Measurements from ENCODE around the gene CNPPD1.
"Not testable (repeated sequence)": the region's sequence is repeated elsewhere in the genome, so short reads cannot be mapped to it uniquely, and the experiment has no call there.

The CNPPD1 gene

DNA sequence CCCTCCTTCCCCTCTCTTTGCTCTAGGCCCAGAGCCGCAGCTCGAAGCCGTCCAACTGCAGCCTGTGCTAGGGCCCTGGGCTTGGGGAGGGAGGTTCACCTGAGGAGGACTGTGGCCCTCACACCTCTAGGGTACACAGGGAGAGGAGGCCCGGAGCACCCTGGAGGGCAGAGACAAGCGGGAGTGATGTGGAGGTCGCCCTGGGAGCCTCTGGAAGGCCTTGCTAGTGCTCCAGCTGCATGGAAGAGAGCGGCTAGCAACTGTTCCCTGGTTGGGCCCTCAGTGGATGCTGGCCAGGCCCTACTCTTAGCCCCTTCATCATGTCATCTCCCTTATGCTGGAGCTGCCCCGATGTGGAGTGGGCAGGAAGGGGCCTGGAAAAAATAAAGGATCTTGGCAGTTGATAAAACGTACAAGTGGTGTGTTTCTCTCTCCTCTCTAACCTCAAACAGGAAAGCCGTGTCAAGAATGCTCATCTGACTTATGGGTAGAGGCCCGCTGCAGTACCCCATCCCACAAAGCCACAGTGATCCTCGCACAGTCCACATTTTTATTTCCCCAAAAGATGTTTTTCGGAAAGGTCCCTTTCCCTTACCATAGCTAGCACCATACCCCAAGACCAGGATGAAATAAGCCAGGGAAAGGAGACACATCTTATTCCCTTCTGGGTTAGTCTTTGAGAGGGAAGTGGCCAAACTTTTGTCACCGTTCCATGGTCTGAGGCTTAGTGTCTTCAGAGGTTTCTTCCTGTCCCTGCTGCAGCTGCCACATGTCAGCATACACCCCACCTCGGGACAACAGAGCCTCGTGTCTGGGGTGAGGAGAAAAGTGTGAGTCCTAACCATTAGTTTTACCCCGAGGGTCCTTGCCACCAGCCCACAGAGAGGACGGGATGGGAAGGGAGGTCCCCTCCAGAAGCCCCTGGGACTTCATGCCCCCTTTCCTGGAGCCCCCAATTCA lies 32.8 kb upstream of the CNPPD1 start:
- in situ Hi-C loops (cut with HindIII; ENCODE audit: low sequenced_read_pairs): no loop called here

DNA sequence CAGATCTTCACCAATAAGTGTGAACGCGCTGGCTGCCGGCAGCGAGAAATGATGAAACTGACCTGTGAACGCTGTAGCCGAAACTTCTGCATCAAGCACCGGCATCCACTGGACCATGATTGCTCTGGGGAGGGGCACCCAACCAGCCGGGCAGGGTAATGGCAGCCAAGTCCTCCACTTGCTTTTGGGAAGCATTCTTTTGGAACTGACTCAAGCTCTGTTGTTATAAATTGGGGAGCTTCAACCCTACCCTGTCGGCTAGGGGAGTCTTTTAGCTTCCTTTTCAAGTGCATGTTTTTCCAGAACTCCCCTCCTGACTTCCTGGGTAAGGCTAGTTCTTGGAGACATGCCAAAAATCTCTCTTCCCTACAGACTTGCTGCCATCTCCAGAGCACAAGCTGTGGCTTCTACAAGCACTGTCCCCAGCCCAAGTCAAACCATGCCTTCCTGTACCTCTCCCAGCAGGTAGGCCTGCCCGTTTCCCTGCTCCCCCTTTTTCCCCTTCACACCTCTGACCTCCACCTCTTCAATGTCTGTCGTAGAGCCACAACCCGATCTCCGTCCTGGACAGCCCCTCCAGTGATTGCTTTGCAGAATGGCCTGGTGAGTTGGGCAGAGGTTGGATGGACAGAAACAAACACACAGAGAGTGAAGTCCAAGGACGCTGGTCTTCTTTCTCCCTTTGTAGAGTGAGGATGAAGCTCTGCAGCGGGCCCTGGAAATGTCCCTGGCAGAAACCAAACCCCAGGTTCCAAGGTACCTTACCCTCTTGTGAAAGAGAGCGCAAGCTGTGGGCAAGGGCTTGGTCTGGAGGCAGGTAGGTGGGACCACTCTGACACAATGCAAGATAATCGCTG lies 31.4 kb upstream of the CNPPD1 start:
- in situ Hi-C loops (cut with HindIII; ENCODE audit: low sequenced_read_pairs): no loop called here

DNA sequence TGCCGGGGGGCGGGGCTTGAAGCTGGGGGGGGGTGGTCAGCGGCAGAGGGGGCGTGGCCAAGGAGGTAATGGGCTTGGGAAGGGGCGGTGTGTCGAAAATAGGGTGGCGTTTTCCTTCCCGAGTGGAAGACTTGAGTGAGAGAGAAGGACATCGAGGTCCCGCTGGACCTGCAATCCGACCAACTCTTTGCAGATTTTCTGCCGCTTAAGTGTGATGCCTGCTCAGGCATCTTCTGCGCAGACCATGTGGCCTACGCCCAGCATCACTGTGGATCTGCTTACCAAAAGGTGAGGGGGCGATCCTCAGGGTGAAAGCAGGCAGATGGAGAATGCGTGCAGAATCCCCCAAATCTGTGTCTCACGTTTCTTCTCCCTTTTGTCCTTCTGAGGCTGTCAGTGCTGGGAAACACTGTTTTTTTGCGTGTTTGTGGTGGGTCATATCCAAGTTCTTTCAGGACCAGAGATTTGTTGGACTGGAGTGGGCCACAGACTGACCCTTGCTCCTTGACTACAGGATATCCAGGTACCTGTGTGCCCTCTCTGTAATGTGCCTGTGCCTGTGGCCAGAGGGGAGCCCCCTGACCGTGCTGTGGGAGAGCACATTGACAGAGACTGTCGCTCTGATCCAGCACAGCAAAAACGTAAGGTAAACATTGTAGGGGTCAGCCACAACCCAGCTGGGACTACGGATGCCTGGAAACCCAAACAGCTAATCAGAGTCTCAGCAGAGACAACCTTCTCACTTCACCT lies 30.6 kb upstream of the CNPPD1 start:
- in situ Hi-C loops (cut with HindIII; ENCODE audit: low sequenced_read_pairs): no loop called here

DNA sequence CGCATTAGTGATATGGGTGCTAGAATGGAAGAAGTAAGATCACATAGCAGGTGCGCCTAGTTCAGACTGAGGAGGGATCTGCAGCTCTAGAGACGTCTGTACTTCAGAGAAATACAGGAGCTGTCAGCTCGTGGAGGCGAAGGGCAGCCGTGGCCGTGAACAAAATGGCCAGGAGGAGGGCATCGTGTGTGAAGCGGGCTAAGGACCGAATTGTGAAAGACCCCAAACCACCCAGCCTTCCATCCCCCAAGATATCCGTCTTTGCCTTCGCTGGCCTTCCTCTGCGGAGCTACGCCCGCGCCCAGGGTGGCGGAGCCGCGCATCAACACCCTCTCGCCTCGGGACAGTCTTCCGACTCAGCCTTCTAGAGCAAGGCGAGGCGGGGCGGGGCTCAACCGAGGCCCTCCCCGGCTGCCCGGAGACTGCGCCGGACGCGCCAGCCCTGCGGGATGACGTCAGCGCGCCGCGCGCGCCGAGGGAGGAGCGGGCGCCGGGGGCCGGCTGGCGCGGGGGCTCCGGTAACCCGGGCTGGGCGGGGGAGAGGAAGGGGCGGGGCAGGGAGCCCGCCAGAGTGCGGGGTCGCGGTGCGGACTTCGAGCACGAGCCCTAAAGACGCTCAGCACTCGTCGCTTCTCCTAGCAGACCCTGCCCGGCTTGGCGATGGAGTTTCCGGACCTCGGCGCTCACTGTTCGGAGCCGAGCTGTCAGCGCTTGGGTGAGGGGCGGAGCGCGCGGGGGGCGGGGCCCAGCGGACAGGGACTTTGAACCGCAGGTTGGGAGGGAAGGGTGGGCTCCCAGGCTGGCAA lies 29.8 kb upstream of the CNPPD1 start, which contains the start of gene ZFAND2B:
Gene ZFAND2B, plus strand, starts transcription at position 455 of the 806 bp plus-strand sequence. Its CDS starts 206 bp downstream, at position 661.
- in situ Hi-C loops (cut with HindIII; ENCODE audit: low sequenced_read_pairs): no loop called here

DNA sequence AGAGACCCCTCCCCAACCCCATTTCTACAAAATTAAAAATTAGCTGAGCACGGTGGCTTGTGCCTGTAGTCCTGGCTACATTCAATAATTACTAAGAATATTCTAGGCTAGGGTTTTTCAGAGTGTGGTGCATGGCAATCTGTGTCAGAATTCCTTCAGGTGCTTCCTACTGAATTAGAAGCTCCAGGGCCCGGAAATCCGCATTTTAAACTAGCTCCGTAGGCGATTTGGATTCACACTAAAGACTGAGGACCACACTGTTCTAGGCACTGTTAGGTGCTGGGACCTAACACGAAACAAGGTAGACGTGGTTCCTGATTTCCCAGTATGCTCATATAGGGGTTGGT lies 29.2 kb upstream of the CNPPD1 start:
- in situ Hi-C loops (cut with HindIII; ENCODE audit: low sequenced_read_pairs): no loop called here

DNA sequence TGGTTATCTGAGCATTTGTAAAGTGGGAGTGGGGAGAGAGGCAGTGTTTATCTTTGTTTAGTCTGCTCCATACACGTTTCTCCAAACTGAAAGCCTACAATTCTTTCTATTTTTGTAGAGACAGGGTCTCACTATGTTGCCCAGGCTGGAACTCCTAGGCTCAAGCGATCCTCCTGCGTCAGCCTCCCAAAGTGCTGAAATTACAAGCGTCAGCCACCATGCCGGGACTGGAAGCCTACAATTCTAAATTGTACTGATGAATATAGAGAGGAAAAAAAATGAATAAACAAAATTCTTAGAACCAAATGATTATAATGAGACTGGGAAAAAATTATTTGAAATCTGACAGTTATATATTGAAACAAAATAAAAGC lies 28.4 kb upstream of the CNPPD1 start:
- in situ Hi-C loops (cut with HindIII; ENCODE audit: low sequenced_read_pairs): no loop called here

DNA sequence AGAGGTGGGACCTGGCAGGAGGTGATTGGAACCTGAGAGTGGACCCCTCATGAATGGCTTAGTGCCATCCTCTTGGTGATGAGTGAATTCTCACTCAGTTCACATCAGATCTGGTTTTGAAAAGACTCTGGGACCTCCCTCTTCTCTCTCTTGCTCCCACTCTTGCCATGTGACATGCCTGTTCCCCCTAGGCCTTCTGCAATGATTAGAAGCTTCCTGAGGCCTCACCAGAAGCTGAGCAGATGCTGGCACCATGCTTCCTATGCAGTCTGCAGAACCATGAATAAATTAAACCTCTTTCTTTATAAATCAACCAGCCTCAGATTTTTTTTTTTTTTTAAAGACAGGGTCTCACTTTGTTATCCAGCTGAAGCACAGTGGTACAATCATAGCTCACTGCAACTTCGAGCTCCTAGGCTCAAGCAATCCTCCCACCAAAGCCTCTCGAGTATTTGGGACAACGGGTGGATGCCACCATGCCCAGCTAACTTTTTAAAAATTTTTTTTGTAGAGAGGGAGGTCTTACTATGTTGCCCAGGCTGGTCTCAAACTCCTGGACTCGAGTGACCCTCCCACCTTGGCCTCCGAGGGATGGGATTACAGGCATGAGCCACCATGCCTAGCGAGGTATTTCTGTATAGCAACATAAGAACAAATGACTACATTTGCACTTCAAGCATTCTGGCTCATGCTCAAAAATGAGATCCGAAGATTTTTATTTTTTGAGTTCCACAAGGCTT lies 27.9 kb upstream of the CNPPD1 start:
- in situ Hi-C loops (cut with HindIII; ENCODE audit: low sequenced_read_pairs): no loop called here

DNA sequence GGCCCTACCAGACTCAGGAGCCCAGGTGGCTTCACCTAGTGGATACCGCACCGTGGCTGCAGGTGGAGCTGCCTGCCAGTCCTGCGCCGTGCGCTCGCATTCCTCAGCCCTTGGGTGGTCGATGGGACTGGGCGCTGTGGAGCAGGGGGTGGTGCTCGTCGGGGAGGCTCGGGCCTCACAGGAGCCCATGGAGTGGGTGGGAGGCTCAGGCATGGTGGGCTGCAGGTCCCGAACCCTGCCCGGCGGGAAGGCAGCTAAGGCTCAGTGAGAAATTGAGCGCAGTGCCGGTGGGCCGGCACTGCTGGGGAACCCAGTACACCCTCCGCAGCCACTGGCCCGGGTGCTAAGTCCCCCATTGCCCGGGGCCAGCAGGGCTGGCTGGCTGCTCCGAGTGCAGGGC lies 24.6 kb upstream of the CNPPD1 start:
- in situ Hi-C loops (cut with HindIII; ENCODE audit: low sequenced_read_pairs): not testable (repeated sequence)

DNA sequence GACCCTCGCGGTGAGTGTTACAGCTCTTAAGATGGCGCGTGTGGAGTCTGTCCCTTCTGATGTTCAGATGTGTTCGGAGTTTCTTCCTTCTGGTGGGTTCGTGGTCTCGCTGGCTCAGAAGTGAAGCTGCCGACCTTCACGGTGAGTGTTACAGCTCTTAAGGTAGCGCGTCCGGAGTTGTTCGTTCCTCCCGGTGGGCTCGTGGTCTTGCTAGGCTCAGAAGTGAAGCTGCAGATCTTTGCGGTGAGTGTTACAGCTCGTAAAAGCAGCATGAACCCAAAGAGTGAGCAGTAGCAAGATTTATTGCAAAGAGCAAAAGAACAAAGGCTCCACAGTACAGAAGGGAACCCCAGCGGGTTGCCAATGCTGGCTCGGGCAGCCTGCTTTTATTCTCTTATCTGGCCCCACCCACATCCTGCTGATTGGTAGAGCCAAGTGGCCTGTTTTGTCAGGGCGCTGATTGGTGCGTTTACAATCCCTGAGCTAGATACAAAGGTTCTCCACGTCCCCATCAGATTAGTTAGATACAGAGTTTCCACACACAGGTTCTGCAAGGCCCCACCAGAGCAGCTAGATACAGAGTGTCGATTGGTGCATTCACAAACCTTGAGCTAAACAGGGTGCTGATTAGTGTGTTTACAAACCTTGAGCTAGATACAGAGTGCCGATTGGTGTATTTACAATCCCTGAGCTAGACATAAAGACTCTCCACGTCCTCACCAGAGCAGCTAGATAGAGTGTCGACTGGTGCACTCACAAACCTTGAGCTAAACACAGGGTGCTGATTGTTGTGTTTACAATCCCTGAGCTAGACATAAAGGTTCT lies 24.0 kb upstream of the CNPPD1 start:
- in situ Hi-C loops (cut with HindIII; ENCODE audit: low sequenced_read_pairs): not testable (repeated sequence)

DNA sequence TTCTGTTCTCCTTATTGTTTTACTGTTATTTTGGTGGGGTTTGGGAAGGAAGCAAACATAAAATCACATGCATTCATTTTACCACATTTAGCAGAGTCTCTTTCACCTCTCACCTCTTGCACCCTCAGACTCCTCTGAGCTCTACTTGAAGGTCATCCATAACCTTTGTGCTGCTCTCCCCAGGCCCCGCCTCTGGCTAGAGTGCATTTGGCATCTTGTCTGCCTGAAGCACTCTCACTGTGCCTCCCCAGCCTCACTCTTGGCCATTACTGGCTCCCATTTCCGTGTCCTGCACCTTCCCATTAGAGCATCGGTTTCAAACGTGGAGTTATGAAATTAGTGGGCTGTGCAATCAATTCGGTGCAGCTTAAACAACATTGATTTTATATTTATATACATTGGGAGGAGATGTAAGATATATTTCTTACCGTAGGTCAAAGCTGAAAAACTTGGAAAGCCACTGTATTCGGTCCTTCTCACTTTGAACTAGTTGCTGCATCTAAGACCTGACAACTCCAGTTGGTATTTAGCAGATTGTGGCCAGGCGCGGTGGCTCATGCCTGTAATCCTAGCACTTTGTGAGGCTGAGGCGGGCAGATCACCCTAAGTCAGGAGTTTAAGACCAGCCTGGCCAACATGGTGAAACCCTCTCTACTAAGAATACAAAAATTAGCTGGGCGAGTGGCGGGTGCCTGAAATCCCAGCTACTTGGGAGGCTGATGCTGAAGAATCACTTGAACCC lies 22.9 kb upstream of the CNPPD1 start:
- in situ Hi-C loops (cut with HindIII; ENCODE audit: low sequenced_read_pairs): no loop called here

DNA sequence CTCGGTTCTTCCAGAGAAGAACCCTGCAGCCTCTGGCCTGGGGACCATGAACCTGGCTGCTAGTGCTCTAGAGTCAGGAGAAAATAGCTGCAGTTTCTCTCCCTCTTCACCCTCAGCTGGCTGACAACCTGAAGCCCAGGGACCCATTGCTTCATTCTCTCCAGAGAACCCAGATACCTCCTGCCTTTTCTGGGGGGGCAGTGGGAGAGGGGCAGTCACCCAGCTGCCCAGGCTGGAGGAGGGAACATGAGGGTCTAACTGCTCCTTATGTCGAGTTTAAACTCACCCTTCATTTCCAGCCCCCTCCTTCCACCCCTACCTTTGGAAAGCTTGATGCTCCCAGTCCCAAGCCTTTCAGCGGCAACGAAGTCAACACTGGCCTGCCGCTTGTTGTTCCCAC lies 22.2 kb upstream of the CNPPD1 start:
- in situ Hi-C loops (cut with HindIII; ENCODE audit: low sequenced_read_pairs): no loop called here

DNA sequence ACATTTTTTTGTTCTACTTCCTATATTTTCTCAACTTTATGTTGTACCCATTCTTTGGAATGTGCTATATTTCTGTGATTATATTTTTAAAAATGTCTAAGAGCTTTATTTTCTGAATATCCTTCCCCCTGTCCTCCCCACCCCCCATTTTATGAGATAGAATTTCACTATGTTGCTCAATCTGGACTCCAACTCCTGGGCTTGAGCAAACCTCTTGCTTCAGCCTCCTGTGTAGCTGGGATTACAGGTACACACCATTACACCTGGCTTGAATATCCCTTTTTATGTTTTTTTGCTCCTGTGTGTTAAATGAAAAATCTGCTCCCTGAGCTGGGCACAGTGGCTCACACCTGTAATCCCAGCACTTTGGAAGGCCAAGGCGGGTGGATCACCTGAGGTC lies 20.7 kb upstream of the CNPPD1 start:
- in situ Hi-C loops (cut with HindIII; ENCODE audit: low sequenced_read_pairs): no loop called here

DNA sequence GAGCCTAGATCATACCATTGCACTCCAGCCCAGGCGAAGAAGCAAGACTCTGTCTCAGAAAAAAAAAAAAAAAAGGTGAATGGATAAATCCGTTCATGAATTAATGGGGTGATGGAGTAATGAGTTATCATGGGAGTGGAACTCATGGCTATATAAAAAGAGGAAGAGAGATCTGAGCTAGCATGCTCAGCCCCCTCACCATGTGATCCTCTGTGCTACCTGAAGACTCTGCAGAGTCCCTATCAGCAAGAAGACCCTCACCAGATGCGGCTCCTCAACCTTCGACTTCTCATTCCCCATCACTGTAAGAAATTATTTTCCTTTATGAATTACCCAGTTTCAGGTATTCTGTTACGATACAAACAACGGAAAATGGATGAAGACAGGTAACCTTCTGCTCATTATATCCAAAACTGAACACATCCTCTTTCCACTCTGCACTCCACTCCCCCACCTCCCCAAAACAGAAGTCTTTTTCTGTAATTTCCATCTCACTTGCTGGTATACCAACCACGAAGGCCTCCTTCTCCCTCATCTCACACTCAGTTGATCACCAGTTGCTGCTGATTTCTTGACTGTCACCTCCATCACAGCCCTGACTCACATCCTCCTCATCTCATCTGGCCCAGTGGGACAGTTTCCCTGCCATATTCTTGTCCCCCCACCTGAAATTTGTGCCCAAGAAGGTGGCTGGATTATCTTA lies 10.2 kb upstream of the CNPPD1 start:
- in situ Hi-C loops (cut with HindIII; ENCODE audit: low sequenced_read_pairs): no loop called here

DNA sequence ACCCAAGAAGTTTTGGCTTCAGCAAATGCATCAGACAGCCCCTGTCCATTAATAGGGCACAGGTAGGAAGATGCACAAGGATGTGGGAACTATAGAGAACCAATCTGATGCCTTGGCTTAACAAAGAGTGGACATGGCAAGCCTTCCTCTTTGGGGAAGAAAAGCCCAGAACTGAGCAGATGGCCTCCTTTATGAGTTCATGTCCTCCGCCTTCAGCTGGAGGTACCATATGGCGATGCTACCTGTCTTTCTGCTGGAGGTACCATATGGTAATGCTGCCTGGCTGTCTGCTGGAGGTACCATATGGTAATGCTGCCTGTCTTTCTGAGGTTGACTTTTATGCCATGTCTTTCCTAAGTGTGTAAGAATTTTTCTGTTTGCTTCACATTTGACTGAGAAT lies 7.4 kb upstream of the CNPPD1 start:
- in situ Hi-C loops (cut with HindIII; ENCODE audit: low sequenced_read_pairs): loop anchor here (5.0 kb wide), 2 partner anchors 47 to 58 kb away; no protein-coding TSS in a partner anchor

DNA sequence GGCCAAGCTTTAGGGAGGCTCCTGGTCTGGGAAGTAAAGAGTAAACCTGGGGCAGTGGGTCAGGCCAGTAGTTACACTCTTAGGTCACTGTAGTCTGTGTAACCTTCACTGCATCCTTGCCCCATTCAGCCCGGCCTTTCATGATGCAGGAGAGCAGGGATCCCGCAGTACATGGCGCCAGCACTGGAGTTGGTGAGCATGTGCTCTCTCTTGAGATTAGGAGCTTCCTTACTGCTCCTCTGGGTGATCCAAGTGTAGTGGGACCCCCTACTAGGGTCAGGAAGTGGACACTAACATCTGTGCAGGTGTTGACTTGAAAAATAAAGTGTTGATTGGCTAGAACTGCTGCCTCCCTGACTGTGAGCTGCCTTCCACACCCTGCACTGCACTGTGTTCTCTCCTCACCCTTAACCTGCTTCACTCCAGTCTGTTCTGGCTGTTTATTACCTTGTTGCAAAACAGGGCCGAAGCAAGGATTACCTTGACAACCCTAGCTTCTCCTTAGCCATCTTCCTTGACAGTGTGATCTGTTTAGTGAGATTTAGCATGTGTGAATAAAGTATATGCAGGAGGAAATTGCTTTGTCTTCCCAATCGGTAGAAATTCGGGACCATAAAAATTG lies 6.5 kb upstream of the CNPPD1 start:
- in situ Hi-C loops (cut with HindIII; ENCODE audit: low sequenced_read_pairs): loop anchor here (5.0 kb wide), 2 partner anchors 46 to 59 kb away; no protein-coding TSS in a partner anchor

DNA sequence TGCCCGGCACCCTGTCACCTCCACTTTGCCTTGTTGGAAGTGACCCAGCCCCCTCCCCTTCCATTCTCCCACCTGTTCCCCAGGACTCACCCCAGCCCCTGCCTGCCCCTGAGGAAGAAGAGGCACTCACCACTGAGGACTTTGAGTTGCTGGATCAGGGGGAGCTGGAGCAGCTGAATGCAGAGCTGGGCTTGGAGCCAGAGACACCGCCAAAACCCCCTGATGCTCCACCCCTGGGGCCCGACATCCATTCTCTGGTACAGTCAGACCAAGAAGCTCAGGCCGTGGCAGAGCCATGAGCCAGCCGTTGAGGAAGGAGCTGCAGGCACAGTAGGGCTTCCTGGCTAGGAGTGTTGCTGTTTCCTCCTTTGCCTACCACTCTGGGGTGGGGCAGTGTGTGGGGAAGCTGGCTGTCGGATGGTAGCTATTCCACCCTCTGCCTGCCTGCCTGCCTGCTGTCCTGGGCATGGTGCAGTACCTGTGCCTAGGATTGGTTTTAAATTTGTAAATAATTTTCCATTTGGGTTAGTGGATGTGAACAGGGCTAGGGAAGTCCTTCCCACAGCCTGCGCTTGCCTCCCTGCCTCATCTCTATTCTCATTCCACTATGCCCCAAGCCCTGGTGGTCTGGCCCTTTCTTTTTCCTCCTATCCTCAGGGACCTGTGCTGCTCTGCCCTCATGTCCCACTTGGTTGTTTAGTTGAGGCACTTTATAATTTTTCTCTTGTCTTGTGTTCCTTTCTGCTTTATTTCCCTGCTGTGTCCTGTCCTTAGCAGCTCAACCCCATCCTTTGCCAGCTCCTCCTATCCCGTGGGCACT lies 5.8 kb upstream of the CNPPD1 start:
- in situ Hi-C loops (cut with HindIII; ENCODE audit: low sequenced_read_pairs): loop anchor here (5.0 kb wide), 2 partner anchors 45 to 60 kb away; no protein-coding TSS in a partner anchor
